ENCODE results near the gene SMIM29.

DNA sequence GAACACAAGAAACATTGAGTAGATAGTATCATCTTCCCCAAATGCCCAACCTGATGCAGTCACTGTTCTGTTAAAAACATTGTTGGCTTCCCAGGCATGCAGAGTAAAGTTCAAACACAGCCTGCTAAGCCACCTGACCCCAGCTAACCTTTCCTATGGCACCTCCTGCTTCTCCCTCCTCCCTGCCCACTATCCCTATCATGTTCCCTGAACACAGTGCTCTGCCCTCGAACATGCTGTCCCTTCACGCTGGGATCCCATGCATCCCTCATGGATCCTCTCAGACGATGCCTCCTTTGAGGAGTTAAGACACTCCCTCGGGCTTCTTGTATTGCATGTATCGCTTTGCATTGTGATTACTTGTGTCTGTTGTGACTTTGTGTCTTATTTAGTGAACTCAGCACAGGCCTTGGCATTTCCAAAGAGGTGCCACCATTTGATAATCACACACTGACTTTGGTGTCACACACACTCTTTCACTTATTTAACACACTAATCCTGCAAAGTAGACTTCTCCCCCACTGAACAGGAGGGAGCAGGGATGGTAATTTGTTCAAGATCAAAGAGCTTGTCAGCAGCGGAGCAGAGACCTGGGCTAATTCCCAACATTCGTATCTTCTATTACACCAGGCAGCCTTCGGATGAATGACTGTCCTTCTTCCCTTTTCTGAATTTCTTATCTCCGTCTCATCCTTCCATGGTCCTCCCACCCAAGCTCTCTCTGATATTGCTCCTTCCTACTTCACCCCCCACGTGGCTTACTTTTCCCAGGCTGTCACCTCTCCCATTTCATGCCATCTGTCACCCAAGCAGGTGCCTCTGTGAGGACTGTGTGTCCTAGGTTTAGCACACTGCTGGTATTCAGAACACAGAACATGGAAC lies 28.3 kb upstream of the SMIM29 start:
- TF ChIP-seq POLR2A (IDR thresholded peaks at IDR 0.05) = no peak
- TF ChIP-seq, protein P1, sequence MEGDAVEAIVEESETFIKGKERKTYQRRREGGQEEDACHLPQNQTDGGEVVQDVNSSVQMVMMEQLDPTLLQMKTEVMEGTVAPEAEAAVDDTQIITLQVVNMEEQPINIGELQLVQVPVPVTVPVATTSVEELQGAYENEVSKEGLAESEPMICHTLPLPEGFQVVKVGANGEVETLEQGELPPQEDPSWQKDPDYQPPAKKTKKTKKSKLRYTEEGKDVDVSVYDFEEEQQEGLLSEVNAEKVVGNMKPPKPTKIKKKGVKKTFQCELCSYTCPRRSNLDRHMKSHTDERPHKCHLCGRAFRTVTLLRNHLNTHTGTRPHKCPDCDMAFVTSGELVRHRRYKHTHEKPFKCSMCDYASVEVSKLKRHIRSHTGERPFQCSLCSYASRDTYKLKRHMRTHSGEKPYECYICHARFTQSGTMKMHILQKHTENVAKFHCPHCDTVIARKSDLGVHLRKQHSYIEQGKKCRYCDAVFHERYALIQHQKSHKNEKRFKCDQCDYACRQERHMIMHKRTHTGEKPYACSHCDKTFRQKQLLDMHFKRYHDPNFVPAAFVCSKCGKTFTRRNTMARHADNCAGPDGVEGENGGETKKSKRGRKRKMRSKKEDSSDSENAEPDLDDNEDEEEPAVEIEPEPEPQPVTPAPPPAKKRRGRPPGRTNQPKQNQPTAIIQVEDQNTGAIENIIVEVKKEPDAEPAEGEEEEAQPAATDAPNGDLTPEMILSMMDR (IDR thresholded peaks at IDR 0.05) = no peak
- no peak for TF ChIP-seq EP300 (IDR thresholded peaks at IDR 0.05)
